NCI-H510A treated with DMSO at 0.1 percent for 48 hours (cell line): ENCODE measurements around the gene ST7.

Experiments used
- DNase-seq: peaks from one replicate; lab custom pipeline; 2025; lab: John Stamatoyannopoulos, UW

The ST7 gene

DNA sequence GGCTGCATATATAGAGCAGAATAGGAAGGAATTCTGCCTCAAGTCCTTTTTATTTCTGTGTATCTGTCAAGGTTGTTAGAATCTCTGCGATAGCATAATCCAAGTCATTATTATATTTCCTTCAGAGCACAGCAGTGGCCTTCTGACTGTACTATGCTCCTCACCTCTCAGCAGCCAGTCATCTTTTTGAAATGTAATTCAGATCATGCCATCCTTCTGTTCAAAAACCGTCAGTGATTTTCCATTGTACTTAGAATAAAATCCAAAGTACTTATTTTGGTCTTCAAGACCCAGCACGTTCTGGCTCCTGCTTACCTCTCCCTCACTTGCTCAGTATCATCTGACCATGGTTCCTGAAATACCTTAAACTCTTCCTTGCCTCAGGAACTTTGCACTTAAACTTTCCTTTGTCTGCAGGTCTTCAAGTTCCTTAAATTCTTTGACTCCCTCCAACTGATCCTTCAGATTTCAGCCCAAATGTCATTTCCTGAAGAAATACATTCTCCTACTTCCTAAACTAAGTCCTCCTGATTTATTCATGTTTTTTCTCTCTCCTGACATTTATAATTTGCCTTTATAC lies 112.4 kb downstream of the ST7 start:
- no peak for DNase-seq

DNA sequence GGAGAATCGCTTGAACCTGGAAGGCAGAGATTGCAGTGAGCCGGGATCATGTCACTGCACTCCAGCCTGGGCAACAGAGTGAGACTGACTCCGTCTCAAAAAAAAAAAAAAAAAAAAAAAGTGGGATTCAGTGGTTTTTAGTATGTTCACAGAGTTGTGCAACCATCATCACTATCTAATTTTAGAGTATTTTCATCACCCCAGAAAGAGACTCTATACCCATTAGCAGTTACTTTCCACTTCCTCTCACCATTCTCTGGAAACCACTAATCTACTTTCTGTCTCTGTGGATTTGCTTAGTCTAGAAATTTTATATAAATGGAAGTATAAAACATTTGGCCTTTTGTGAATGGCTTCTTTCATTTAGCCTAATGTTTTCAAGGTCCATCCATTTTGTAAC lies 113.4 kb downstream of the ST7 start:
- no peak for DNase-seq

GRCh38 chr7:117067340-117067739 lies 114.0 kb downstream of the ST7 start:
- DNase-seq = no peak

DNA sequence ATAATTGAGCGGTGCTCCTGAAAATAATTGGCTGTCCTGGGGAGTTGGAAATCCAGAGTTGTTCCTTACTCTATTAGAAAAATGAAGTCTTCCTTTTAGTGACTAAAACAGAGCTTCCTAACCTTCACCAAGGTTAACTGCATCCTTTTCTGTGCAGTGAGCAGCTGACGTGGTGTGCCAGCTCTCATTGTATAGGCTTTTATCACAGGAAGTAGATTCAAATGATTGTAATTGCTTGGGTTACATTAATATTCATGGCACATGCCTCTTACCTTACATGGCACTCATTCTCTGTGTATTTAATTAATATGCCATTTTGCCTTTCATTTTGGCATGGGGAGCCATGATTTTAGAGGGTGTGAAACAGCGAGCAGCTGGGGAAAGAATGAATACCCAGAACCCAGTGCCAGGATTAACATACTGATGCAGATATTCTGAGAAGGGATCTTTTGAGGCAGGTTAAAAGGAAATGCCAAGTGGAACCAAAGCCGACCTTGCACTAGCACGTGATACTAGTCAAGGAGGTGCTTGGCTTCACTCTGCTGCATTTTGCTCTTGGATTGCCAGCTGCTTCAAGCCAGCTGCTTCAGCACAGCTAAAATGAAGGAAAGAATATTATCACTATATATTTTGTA lies 115.3 kb downstream of the ST7 start:
- DNase-seq = peak; percentile 73

- peak; percentile 24 for DNase-seq
These were observed 116.1 kb downstream of the ST7 start for GRCh38 chr7:117069379-117069778.

DNA sequence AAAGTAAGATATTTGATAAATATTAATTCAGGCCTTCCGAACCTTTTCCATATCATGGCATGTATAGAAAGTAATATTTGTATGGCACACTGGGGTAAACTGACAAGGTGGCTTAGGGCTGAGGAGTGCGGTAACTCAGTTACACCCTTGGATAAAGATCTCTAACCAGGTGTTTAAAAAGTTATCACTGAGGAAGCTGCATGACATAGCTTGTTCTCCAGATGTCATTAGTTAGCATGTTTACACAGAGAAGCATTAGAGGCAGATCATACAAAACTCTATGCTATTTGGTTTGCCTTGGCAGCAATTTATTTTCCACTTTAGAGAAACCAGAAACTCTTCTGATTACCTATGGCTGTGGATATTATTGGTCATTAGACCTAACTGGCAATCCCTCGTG lies 118.2 kb downstream of the ST7 start:
- DNase-seq = peak; percentile 47

- DNase-seq = peak; percentile 13
These were observed 119.4 kb downstream of the ST7 start for GRCh38 chr7:117072620-117073118.

GRCh38 chr7:117074378-117074777 lies 121.1 kb downstream of the ST7 start:
- DNase-seq = no peak

- no peak for DNase-seq
These were observed 122.6 kb downstream of the ST7 start for GRCh38 chr7:117075934-117076333.

GRCh38 chr7:117076426-117076943 lies 123.2 kb downstream of the ST7 start:
- no peak for DNase-seq

DNA sequence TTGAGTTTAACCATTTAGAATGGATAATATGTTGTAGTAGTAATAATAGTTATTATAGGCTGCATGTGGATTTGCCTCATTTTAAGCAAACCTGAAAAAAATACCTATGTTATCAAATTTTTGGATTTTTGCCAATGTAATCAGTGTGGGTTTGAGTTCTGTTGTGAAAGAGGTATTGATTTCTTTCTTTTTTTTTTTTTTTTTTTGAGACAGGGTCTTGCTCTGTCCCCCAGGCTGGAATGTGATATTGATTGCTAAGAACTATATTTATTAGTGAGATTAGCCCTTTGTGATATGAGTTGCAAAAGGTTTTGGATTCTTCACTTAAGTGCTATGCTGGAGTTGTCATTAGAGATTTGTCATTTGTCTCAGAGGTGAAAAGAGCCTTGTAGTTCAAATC lies 124.4 kb downstream of the ST7 start:
- DNase-seq = no peak

DNA sequence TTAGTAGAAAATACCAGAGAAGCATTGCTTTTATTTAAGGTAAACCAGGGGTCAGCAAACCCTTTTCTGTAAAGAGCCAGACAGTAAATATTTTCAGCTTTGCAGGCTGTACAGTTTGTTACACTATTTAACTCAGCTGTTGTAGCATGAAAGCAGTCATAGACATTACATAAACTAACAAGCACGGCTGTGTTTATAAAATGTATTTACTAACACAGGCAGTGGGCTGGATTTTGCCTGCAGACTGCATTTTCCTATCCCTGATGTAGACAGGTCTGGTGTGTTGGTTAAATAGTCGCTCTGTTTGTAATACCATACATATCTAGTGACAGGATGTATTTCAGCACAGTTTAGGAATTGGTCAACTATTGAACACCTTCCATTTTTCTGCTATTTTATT lies 129.3 kb downstream of the ST7 start:
- no peak for DNase-seq

- peak; percentile 7 for DNase-seq
These were observed 130.3 kb downstream of the ST7 start for GRCh38 chr7:117083648-117084047.

DNA sequence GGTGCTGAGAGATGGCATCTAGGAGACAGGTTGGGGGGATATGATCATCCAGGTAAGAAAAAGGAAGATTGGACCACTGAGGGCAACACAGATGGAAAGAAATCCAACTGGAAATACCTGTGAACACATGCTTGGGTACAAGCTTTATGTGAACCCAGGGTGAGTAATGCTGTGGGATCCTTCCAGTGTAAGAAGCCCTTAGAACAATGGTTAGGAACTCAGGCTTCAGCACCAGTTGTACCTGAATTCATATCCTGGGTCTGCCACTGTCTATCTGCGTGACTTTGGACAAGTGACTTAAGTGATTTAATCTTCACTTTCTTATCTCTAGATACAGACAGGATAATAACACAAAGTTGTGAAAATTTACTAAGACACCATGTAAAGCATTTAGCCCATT lies 131.0 kb downstream of the ST7 start:
- DNase-seq = no peak

- no peak for DNase-seq
These were observed 132.0 kb downstream of the ST7 start for GRCh38 chr7:117085275-117085674.

DNA sequence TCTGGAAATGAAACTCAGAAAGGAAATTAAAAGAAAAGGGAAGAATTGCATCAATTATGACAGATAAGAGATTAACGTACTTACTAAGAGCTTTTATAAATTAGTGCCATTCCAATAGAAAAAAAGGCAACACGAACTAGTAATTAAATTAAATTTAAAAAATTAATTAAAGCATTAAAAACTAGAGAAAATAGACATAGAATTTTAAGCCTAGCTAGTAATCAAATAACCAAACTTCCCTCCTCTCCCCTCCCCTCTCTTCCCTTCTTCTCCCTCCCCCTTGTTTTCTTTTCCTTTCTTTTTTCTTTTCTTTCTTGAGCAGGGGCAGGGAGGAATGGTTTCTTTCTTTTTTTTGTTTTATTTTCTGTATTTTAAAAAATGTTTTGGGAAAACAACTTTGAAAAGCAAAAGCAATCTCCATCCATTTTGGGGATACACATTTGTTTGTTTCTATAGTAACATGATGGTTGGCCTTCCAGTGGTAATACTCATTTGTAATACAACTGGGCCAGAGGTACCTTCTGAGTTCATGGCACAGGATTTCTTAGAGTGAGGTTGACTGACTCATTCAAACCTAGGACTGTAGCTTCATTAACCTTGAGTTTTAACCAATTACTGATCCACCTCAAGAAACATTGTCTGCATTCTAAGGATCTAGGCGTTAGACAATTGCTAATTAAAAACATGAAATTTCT lies 132.6 kb downstream of the ST7 start:
- no peak for DNase-seq

- no peak for DNase-seq
These were observed 133.5 kb downstream of the ST7 start for GRCh38 chr7:117086788-117087187.

- no peak for DNase-seq
These were observed 134.5 kb downstream of the ST7 start for GRCh38 chr7:117087639-117088396.

DNA sequence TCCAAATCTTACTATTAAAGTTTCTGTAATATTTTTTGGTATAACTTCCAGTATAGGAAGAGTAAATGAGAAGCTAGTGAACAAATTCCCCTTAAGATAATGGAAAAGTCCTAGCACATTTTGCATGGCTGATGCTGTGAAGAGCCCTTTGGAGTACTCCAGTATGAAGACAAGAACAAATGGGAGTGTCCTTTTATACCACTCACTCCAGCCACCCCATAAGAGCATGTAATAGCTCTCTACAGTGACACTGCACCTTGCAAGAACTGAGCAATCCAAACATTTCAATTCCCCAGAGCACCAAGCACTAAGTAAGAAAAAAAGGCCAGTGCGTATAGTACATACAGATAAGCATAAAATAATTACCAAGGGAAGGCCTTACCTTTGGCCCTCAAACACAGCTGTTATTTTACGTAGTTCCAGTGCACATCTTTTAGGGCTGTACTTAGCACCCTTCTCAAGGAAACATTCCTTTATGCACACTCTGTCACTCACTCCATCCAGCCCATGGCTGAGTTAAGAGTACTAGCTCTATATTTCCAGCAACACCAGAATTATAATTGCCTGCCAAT lies 135.4 kb downstream of the ST7 start:
- DNase-seq = peak; percentile 9

DNA sequence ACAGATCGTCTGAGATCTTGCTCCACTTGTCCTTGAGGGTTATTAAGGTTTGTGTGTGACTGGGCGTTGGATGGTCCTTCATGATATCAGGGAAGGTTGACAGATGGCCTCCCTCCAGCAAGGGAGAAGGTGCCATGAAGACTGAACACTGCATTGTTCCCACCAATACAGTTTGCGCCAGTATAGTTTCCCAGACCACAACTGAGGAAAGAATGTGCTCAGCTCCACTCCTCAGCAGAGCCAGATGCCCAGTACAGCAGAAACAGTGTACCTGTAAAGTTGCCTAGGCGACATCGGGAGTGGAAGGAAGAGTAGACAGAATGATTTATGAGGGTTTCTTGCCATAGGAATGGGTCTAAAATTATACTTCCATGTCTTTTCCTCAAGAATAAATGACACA lies 137.5 kb downstream of the ST7 start:
- DNase-seq = no peak

DNA sequence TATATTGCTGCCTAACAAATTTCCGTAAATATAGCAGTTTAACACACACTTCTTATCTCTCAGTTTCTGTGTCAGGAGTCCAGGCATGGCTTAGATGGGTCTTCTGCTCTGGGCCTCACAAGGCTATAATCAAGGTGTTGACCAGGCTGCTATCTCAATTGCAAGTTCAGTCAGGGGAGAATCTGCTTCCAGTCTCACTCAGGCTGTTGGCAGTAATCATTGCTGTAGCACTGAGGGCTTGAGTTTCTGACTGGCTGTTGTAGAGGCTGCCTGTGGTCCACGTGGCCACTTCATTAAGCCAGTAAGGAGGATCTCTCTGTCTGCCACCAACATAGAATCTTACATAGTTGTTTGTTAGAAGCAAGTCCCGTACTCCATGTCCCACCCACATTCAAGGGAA lies 138.4 kb downstream of the ST7 start:
- no peak for DNase-seq

DNA sequence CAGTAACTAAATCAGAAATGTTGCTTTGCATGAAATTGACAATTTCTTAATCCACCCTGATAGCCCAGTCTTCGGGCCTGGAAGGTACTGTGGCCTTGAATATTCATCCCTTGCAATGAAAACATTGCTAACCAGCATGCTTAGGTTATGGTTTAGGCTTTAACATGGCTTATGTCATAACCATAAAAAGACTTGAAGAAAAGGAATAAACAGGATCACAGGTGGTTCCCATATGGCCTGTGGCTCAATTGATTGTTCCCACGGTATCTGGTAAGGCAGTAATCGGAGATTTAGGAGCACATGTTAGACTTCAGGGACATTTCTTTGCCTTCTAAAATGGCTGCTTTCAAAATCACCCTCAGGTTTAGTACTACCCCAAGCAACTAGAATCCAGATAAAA lies 139.5 kb downstream of the ST7 start:
- no peak for DNase-seq
